Nephron (organoid): ENCODE measurements around the gene MAPKBP1.

Experiments used
- H3K27ac Mint-ChIP-seq, 3 experiments: 2 replicates each; pipeline ENCODE4 v1.8.0; 2020; ENCODE audit warnings: mixed read lengths in 3 of 3, mild to moderate bottlenecking in 2 of 3, moderate library complexity in 1 of 3
- H3K27me3 Mint-ChIP-seq: 2 replicates; pipeline ENCODE4 v1.8.0; 2021; ENCODE audit warnings: low read depth, mild to moderate bottlenecking, moderate library complexity, mixed read lengths
- H3K36me3 Mint-ChIP-seq: 2 replicates; pipeline ENCODE4 v1.8.0; 2020; ENCODE audit warnings: low read depth, mixed read lengths
- H3K4me1 Mint-ChIP-seq: 2 replicates; pipeline ENCODE4 v1.8.0; 2020; ENCODE audit warnings: mixed read lengths
- H3K4me3 Mint-ChIP-seq, 3 experiments: 2 replicates each; pipeline ENCODE4 v1.8.0; 2020; ENCODE audit warnings: mild to moderate bottlenecking in 3 of 3, mixed read lengths in 3 of 3, moderate library complexity in 2 of 3
- H3K9me3 Mint-ChIP-seq: 2 replicates; pipeline ENCODE4 v1.8.0; 2020; ENCODE audit warnings: mixed read lengths
- TF ChIP-seq, protein P1 (sequence below), 3 experiments: fragments of 200-600 bp; sonication (generic); IDR thresholded peaks; one replicate each; pipeline ENCODE4 v1.5.0; 2021; ENCODE audit warnings: antibody characterized with exemption in 3 of 3; ENCODE audit not compliant: unreplicated experiment in 3 of 3

MAPKBP1 gene

DNA sequence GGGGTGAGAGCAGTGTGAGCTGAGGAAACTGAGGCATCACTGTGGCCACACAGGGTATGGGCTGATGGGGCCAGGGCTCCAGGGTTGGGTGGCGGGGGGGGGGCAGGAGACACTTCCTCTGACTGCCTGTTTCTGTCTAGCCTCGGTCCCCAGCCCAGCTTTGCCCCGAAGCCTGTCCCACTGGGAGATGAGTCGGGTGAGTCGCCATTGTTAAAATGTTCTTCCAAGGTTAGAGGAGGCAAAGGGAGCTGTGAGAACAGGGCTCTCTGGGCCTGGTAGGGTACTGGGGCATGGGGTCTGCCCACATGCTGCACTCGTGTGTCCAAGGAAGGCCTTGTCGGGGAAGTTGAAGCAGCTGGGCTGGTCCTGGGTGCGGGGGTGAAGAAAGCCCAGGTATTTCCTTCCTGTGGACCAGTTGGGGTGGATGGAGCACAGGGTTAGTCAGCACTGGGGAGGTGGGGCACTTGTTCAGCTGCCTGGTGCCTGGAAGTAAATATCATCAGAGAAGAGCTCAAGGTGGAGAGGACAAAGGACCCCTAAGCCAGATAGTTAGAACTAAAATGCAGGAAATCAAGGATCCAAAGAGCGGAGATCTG lies 45.3 kb downstream of the MAPKBP1 start:
- TF ChIP-seq, protein P1, sequence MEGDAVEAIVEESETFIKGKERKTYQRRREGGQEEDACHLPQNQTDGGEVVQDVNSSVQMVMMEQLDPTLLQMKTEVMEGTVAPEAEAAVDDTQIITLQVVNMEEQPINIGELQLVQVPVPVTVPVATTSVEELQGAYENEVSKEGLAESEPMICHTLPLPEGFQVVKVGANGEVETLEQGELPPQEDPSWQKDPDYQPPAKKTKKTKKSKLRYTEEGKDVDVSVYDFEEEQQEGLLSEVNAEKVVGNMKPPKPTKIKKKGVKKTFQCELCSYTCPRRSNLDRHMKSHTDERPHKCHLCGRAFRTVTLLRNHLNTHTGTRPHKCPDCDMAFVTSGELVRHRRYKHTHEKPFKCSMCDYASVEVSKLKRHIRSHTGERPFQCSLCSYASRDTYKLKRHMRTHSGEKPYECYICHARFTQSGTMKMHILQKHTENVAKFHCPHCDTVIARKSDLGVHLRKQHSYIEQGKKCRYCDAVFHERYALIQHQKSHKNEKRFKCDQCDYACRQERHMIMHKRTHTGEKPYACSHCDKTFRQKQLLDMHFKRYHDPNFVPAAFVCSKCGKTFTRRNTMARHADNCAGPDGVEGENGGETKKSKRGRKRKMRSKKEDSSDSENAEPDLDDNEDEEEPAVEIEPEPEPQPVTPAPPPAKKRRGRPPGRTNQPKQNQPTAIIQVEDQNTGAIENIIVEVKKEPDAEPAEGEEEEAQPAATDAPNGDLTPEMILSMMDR (IDR thresholded peaks at IDR 0.05; ENCODE audit: unreplicated experiment in 3 of 3), result no peak
- Mint-ChIP-seq H3K27me3 (no peaks in the 10 kb centered on the region), H3K4me1 (no peaks in the 10 kb centered on the region), H3K4me3 (no peak overlapping the region), H3K36me3 (peaks cover 47% of the 10 kb centered on the region), H3K9me3 (no peaks in the 10 kb centered on the region), H3K27ac (no peak overlapping the region)

DNA sequence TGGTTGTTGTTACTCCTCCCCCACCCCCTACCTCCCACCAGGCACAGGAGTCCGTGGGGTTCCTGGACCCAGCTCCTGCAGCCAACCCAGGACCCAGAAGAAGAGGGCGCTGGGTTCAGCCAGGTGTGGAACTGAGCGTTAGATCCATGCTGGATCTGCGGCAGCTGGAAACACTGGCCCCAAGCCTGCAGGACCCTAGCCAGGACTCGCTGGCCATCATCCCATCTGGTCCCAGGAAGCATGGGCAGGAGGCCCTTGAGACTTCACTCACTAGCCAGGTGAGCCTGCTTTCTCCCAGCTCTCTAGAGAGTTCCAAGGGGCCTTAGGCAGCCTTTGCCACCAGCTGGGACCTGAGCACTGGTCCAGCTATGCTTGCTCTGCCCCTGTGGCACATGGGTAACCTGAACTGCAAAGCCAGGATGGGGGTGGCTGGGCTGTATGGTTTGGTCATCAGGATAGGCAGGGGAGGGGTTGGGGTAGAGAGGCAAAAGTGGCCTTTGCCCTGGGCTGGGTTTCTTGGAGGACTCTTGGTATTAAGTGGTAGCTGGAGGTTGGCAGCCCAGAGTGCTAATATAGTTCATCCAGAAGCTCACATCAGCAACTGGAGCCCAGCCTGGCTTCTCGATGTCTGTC lies 46.6 kb downstream of the MAPKBP1 start:
- Mint-ChIP-seq H3K27me3 (no peaks in the 10 kb centered on the region), H3K4me3 (no peak overlapping the region), H3K4me1 (no peaks in the 10 kb centered on the region), H3K36me3 (peaks cover 47% of the 10 kb centered on the region), H3K27ac (no peak overlapping the region), H3K9me3 (no peaks in the 10 kb centered on the region)
- TF ChIP-seq, protein P1 (IDR thresholded peaks at IDR 0.05; ENCODE audit: unreplicated experiment in 3 of 3), result no peak

GRCh38 chr15:41821831-41822230 lies 47.5 kb downstream of the MAPKBP1 start:
- no peak overlapping the region for H3K27ac Mint-ChIP-seq
- TF ChIP-seq, protein P1 (IDR thresholded peaks at IDR 0.05; ENCODE audit: unreplicated experiment in 3 of 3), result no peak
- H3K27me3 Mint-ChIP-seq, result no peaks in the 10 kb centered on the region
- no peaks in the 10 kb centered on the region for H3K9me3 Mint-ChIP-seq
- no peak overlapping the region for H3K4me3 Mint-ChIP-seq
- H3K4me1 Mint-ChIP-seq, result peaks cover 4% of the 10 kb centered on the region
- peaks cover 41% of the 10 kb centered on the region for H3K36me3 Mint-ChIP-seq

- Mint-ChIP-seq H3K4me3 (no peak overlapping the region), H3K36me3 (peaks cover 35% of the 10 kb centered on the region), H3K9me3 (no peaks in the 10 kb centered on the region), H3K4me1 (peaks cover 4% of the 10 kb centered on the region), H3K27me3 (no peaks in the 10 kb centered on the region), H3K27ac (no peak overlapping the region)
- TF ChIP-seq, protein P1 (IDR thresholded peaks at IDR 0.05; ENCODE audit: unreplicated experiment in 3 of 3), result no peak
Observed at GRCh38 chr15:41822471-41822870, 48.2 kb downstream of the MAPKBP1 start.

- H3K27ac Mint-ChIP-seq, result no peak overlapping the region
Observed at GRCh38 chr15:41822957-41823356, 48.7 kb downstream of the MAPKBP1 start.

More at GRCh38 chr15:41822957-41823356, 48.7 kb downstream of the MAPKBP1 start:
- Mint-ChIP-seq H3K4me1 (peaks cover 4% of the 10 kb centered on the region), H3K9me3 (no peaks in the 10 kb centered on the region), H3K36me3 (peaks cover 31% of the 10 kb centered on the region), H3K27me3 (no peaks in the 10 kb centered on the region), H3K4me3 (no peak overlapping the region)
- TF ChIP-seq, protein P1 (IDR thresholded peaks at IDR 0.05; ENCODE audit: unreplicated experiment in 3 of 3), result no peak
